Vagina (tissue), 2 donors: ENCODE measurements around the gene PTRHD1.

Source experiments
- CTCF ChIP-seq, 3 experiments: fragments of 450-650 bp in 2 of 3; fragments of 200-600 bp in 1 of 3; sonication (generic) in 1 of 3; IDR thresholded peaks; one replicate each; pipeline ENCODE4 v1.5.1; 2017 to 2019; ENCODE audit warnings: antibody characterized with exemption in 3 of 3, mild to moderate bottlenecking in 2 of 3, moderate library complexity in 2 of 3
- POLR2A ChIP-seq, 2 donors: fragments of 450-650 bp; IDR thresholded peaks; one replicate each; pipeline ENCODE4 v1.6.1; 2017; ENCODE audit warnings: antibody characterized with exemption in 2 of 2, mild to moderate bottlenecking in 2 of 2, moderate library complexity in 2 of 2

DNA sequence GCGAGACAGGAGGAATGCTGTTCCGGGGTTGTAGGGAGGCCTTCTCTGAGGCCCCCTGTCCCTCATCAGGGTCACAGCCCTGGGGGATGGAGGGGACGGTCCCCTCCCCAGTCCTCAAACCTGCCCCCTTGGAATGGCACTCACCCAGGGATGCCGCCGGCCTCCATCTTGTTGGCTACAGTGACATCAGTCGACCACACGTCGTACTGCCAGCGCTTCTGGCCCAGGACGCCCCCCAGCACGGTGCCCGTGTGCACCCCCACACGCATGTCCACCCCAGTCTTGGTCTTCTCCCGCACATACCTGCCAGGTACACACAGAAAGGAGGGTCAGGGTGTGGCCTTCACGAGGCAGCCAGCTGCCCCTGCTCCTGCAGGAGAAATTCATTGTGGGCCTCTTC, 46.5 kb upstream of the PTRHD1 start:
- TF ChIP-seq CTCF (IDR thresholded peaks at IDR 0.05) (no peak), POLR2A (IDR thresholded peaks at IDR 0.05) (no peak)
